Measurements from ENCODE around the gene WNT2.
A peak's percentile ranks its signal among the peaks of the same experiment; 100 is the strongest.
"Not testable (repeated sequence)": the region's sequence is repeated elsewhere in the genome, so short reads cannot be mapped to it uniquely, and the experiment has no call there.

Gene WNT2

GRCh38 chr7:117262546-117262945 lies 60.3 kb downstream of the WNT2 start:
- DNase-seq (ENCODE audit: low spot score): no peak

- no peak for DNase-seq (ENCODE audit: low spot score)
Observed at GRCh38 chr7:117259615-117260014, 63.2 kb downstream of the WNT2 start.

- DNase-seq (ENCODE audit: low spot score): peak; percentile 81
Observed at GRCh38 chr7:117251687-117252086, 71.2 kb downstream of the WNT2 start.

- no peak for DNase-seq (ENCODE audit: low spot score)
Observed at GRCh38 chr7:117250801-117251200, 72.1 kb downstream of the WNT2 start.

- no peak for DNase-seq (ENCODE audit: low spot score)
Observed at GRCh38 chr7:117250245-117250644, 72.6 kb downstream of the WNT2 start.

GRCh38 chr7:117249696-117250095 lies 73.2 kb downstream of the WNT2 start:
- peak; percentile 52 for DNase-seq (ENCODE audit: low spot score)

- no peak for DNase-seq (ENCODE audit: low spot score)
Observed at GRCh38 chr7:117248829-117249228, 74.0 kb downstream of the WNT2 start.

- DNase-seq (ENCODE audit: low spot score): peak; percentile 22
Observed at GRCh38 chr7:117247809-117248208, 75.0 kb downstream of the WNT2 start.

- not testable (repeated sequence) for DNase-seq (ENCODE audit: low spot score)
Observed at GRCh38 chr7:117245703-117246102, 77.2 kb downstream of the WNT2 start.

GRCh38 chr7:117243390-117243789 lies 79.5 kb downstream of the WNT2 start:
- DNase-seq (ENCODE audit: low spot score): no peak

GRCh38 chr7:117241088-117241487 lies 81.8 kb downstream of the WNT2 start:
- DNase-seq (ENCODE audit: low spot score): no peak

GRCh38 chr7:117238937-117239336 lies 83.9 kb downstream of the WNT2 start:
- DNase-seq (ENCODE audit: low spot score): no peak

- DNase-seq (ENCODE audit: low spot score): no peak
Observed at GRCh38 chr7:117238472-117238871, 84.4 kb downstream of the WNT2 start.

- DNase-seq (ENCODE audit: low spot score): no peak
Observed at GRCh38 chr7:117237646-117238045, 85.2 kb downstream of the WNT2 start.

GRCh38 chr7:117231047-117231359 lies 91.9 kb downstream of the WNT2 start:
- no peak for DNase-seq (ENCODE audit: low spot score)

GRCh38 chr7:117230276-117231046 lies 92.4 kb downstream of the WNT2 start:
- no peak for DNase-seq (ENCODE audit: low spot score)

- DNase-seq (ENCODE audit: low spot score): no peak
Observed at GRCh38 chr7:117229350-117229749, 93.5 kb downstream of the WNT2 start.

GRCh38 chr7:117227091-117227490 lies 95.8 kb downstream of the WNT2 start:
- DNase-seq (ENCODE audit: low spot score): no peak

- no peak for DNase-seq (ENCODE audit: low spot score)
Observed at GRCh38 chr7:117225536-117225935, 97.3 kb downstream of the WNT2 start.
